ENCODE results near the gene TSPEAR.
"Not testable (repeated sequence)": the region's sequence is repeated elsewhere in the genome, so short reads cannot be mapped to it uniquely, and the experiment has no call there.

Gene TSPEAR

DNA sequence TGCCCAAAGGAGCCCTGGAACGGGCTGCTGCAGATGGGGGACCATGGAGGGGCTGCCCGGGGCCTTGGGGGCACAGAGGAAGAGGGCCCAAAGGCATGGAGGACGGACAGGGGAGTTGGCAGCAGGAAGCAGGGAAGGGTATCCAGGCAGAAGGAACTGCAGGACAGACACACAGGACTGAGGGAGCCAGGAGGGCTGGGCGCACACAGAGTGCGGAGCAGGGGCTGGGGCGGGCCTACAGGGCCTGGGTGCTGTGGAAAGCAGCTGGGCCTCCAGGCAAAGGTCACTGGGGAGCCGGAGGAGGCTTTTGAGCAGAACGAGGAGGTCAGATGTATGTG, 199.5 kb downstream of the TSPEAR start:
- no peak for DNase-seq

DNA sequence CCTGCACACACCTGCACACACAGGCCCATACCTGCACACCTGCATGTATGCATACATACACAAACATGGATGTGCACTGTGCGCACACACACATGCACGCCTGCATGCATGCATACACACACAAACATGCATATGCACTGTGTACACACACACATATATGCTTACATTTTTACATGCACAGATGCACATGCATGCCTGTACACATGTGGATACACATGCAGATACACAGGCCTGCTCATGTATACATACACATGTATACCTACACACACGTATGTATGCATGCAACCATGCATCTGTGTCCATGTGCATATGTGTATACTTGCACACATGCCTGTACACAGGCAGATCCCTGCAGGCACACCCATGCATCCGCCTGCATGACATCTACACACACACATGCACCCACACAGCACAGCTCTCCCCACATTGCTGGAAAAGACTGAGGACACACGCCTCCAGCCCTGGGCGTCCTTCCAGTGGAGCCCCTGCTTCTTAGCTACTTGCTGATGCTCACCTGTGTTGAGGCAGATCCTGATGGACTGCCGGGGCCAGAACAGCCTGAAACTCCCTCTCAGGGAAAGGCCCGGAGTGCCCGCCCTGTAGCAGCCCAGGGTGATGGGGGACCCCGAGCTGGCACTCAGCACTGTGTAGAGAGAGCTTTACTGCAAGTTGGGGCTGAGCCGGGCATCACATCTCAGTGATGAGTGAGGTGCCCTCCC, 200.0 kb downstream of the TSPEAR start:
- DNase-seq, result no peak

DNA sequence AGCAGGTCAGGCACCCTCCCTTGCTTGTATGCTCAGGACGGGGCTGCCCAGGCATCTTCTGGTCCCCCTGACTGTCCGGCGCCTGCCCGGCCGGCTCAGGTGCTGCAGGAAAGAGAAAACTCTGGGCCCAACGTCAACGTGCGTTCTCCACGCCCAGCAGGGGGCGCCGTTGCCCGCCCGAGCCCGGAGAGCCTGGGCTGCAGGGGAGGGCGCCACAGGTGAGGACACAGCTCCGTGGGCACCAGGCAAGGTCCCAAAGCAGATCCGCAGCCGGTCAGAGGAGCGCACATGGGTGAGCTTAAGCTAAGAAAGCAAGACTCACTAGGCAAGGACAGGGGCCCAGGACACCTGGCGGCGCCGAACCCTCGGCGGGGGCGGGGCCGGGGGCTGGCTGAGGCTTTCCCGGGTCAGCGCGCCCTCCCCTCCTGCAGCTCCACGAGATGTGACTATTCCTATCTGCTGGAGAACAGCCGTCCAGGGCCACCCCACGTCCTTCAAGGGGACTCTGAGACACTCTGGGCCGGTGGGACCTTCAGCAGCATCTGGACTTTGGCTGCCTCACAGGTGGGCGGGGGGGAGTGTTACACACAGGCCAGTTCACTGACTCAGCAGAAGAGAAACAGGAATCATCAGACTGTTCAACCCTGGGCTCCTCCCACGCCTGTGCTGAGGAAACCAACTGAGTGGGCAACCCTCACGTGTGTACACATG, 200.7 kb downstream of the TSPEAR start:
- peak; percentile 84 for DNase-seq

- no peak for DNase-seq
Measured at GRCh38 chr21:44510109-44510507, 201.3 kb downstream of the TSPEAR start.

DNA sequence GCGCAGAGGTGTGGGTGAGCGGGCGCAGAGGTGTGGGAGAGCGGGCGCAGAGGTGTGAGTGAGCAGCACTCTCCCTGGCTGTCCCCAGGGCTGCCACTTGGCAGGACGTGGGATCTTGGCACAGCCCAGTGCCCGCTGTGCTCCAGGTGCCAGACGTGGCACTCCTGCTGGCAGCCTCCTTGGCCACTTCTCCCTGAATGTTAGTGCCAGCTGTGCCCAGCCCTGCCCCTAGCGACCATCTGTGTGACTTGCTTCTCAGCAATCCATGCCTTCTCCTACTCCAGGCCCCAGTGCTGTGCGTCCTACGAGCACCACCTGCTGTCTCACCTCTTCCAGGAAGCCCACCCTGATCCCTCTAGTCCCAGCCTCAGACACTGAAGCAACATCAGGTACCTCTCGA, 201.8 kb downstream of the TSPEAR start:
- no peak for DNase-seq

- DNase-seq, result no peak
Measured at GRCh38 chr21:44508711-44509445, 202.5 kb downstream of the TSPEAR start.

DNA sequence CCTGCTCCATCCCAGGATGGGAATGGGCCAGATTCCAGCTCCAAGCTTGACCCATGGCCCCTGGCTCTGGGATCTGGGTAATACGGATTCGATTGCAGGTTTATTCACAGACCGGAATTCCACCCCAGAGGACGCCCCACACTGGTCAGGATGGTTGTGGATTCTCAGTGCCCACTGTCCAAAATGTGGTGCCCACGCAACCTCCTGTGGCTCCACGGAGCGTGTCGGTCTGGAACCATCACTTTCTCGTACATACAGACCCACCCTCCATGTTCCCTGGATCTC, 203.0 kb downstream of the TSPEAR start:
- no peak for DNase-seq

- no peak for DNase-seq
Measured at GRCh38 chr21:44507673-44508425, 203.5 kb downstream of the TSPEAR start.

DNA sequence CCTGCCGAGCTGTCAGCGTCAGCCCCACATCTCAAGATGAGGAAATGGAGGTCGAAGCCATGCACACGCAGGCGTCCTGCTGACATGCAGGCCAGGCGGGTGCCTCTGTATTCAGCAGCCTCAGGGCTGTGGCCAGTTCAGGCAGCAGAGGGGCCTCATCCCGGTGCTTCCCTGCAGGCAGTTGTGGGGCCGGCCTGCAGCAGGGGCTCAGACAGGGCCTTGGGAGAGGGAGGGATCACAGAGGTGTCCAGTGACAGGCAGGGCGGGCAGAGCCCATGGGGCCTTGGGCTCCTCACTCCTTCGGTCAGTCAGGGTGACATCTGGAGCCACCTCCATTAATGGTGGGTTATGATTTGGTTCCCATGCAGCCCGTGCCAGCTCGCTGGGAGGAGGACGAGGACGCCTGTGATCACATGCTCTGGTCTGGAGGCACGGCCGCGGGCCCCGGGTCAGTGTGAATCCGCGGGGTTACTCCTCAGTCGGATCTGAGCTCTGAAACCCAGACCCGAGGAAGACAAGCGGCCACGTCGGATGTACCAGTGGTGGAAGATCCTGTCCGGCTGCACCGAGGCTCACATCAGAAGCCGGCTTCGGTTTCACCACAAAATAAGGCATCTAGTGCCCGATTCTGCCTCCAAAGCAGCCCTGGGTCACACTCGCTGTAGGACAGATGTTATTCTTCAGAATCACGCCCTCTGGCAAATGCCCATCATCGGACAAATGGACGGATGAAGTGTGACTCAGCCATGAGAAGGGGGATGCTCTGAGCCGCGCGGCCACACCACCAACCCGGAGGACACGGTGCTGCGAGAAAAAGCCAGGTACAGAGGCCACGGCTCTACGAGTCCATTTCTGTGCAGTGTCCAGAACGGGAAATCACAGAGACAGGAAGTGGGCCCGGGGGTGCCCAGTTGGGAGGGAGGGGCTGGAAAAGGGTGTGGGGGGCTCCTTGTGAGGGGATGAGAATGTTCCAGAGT, 204.8 kb downstream of the TSPEAR start:
- peak; percentile 35 for DNase-seq

DNA sequence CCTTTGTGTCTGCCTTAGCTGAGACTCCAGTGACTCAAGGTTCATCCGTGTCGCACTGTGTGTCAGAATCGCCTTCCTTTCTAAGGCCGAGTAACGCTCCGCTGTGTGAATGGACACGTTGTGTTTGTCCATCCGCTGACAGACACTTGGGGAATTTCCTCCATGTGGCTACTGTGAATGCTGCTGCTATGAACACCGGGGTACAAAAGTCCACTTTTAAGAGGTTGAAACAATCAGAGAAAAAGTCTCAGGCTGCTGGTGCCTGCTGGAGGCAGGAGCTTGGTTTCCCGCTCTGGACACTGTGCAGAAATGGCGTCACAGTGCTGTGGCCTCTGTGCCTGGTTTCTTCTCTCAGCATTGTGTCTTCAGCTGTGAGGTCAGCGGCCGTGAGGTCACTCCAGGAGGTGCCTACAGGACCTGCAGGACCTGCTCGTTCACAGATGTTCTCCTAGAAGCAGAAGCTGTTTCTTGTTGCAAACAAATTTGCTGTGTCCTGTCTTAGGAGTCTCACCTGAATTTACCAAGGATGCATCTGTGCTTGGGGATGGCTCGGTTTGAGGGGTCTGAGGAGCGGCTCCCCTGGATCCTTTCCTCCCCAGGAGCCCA, 205.6 kb downstream of the TSPEAR start:
- peak; percentile 28 for DNase-seq

DNA sequence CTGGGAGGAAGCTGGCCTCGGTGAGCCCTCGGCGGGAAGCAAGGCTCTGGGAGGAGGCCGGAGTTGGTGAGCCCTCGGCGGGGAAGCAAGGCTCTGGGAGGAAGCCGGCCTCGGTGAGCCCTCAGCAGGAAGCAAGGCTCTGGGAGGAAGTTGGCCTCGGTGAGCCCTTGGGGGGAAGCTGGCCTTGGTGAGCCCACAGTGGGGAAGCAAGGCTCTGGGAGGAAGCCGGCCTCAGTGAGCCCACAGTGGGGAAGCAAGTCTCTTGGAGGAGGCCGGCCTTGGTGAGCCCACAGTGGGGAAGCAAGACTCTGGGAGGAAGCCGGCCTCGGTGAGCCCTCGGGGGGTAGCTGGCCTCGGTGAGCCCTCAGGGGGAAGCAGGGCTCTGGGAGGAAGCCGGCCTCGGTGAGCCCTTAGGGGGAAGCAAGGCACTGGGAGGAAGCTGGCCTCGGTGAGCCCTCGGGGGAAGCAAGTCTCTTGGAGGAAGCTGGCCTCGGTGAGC, 207.4 kb downstream of the TSPEAR start:
- DNase-seq, result no peak

DNA sequence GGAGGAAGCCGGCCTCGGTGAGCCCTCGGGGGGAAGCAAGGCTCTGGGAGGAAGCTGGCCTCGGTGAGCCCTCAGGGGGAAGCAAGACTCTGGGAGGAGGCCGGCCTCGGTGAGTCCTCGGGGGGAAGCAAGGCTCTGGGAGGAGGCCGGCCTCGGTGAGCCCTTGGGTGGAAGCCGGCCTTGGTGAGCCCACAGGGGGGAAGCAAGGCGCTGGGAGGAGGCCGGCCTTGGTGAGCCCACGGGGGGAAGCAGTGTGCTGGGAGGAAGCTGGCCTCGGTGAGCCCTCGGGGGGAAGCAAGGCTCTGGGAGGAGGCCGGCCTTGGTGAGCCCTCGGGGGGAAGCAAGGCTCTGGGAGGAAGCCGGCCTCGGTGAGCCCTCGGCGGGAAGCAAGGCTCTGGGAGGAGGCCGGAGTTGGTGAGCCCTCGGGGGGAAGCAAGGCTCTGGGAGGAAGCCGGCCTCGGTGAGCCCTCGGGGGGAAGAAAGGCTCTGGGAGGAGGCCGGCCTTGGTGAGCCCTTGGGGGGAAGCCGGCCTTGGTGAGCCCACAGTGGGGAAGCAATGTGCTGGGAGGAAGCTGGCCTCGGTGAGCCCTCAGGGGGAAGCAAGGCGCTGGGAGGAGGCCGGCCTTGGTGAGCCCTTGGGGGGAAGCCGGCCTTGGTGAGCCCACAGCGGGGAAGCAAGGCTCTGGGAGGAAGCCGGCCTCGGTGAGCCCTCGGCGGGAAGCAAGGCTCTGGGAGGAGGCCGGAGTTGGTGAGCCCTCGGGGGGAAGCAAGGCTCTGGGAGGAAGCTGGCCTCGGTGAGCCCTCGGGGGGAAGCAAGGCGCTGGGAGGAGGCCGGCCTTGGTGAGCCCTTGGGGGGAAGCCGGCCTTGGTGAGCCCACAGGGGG, 208.1 kb downstream of the TSPEAR start:
- DNase-seq, result not testable (repeated sequence)

DNA sequence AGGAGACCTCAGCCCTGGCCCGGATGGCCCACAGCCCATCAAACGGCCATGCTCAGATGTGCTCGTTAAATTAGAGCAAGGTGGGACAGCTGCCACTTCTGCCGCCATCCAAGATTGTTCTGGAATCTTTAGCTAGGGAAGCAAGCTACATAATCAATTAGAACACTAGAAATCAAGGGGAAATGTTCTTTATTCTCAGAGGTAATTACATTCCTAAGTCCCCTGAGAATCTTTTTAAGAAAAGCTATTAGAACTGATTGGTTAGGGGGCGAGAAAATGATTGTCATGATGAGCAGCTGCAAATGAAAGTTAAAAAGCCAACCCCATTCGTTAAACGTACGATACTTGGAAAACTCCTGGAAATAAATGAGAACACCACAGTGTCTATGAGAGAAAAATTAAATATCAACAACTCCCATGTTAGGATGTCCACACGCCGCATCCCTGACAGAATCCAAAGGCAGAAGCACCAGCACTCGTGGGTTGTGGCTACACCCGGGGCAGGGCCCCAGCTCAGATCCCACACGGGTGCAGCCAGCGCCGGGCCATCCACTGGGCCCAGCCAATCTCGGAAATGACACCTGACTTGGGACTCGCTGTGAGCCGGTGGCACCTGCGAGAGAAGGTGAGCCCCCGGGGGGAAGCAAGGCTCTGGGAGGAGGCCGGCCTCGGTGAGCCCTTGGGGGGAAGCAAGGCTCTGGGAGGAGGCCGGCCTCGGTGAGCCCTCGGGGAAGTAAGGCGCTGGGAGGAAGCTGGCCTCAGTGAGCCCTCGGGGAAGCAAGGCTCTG, 209.0 kb downstream of the TSPEAR start:
- DNase-seq, result no peak

DNA sequence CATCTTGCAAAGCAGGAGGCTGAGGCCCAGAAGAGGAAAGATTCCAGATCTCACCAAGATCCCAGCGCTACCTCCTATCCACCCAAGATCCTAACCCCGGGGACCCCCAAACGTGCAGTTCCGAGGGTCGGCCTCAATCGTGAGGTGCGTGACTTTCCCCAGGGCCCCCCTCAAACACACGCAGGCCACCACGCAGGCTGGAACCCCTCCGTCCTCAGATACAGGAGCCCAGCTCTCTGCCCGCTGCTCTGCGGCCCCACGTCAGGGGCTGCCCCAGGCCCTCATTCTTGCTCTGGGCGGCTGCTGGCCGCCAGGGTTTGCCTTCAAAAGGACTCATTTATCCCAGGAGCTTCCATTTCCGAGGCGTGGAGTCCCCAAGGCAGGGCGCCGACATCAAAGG, 211.3 kb downstream of the TSPEAR start:
- DNase-seq, result no peak

DNA sequence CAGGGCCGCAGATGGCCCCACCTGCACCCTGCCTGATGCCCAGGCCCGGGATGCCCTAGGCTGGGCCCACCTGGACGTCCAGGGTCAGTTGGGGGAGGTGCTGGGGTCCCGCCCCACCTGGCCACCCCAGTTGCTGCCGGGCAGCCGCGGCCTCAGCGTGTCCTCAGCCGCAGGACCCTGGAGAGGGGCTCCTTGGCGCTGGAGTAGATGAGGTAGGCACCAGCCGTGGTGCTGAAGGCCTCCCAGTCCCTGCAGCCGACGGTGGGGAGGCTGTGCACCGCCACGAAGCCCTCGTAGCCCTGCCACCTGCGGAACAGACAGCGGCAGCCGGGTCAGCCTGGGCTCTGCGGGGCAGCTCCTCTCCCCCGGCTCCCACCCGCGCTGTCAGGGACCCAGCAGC, 211.7 kb downstream of the TSPEAR start:
- DNase-seq, result no peak

GRCh38 chr21:44499211-44499560, 212.2 kb downstream of the TSPEAR start:
- no peak for DNase-seq

DNA sequence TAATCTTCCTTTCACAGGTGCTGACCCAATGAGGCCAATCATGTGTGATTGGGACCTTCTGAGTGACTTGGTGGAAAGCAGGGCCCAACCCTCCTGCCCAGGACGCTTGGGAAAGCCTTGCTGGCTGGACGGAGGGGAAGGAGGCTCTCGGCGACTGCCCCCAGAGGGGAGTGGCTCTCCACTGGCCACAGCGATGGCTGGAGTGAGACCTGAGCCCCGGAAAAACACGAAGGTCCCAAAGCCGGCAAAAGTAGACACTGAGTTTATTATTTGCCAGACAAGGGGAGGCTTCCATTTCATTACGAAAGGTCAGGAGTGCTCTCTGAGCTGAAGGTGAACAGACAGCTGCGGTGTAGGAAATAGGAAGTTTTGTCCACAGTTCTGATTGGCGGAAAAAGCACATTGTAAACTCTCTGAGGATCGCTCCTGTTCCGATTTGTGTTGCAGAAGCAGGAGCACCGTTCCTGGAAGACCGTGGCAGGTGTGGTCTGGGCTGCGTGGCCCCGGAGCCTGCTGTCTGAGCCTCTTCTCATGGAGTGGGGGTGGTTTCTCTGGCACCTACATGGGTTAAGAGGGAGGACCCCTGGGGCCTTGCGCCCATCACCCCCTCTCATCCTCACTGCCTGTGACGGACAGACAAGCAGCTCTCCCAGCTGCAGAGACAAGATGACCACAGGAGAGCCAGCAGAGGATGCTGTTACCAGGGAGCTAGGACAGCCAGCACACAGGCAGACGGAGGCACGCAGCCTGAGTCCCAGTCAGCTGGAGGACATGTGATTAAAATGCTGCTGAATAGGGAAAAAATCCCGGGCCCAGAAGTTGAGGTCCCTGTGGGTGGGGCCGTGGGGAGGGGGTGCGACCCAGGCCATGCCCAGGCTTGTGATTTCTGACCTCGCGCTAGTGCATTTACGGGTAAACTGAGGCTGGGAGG, 212.8 kb downstream of the TSPEAR start:
- DNase-seq, result no peak

- DNase-seq, result peak; percentile 68
Measured at GRCh38 chr21:44497703-44498126, 213.7 kb downstream of the TSPEAR start.
